Erythroblast (primary cell): ENCODE measurements around the gene TUBB4B.

Source experiments
- GATA1 ChIP-seq: IDR thresholded peaks from 2 replicates; pipeline ENCODE4 v1.6.1; 2011; ENCODE audit warnings: low read depth, mild to moderate bottlenecking, control low read depth, low read length, moderate library complexity
- POLR2A ChIP-seq: IDR thresholded peaks from 2 replicates; pipeline ENCODE4 v1.6.1; 2011; ENCODE audit warnings: mild to moderate bottlenecking, low read length

- TF ChIP-seq POLR2A (no peak), GATA1 (no peak)
These were observed 31.4 kb downstream of the TUBB4B start for GRCh38 chr9:137272241-137273094.
